PC-9 (cell line): ENCODE data around the gene FGD2. TPM values are rescaled to one million over a fixed set of nuclear protein-coding genes. Genes with fewer than 3 reads are reported as not detected.
A peak's percentile ranks its signal among the peaks of the same experiment; 100 is the strongest.

Source experiments
- BruUV-seq: library from RNA; stranded (reverse); fragments of 400-500 nt; replicated peaks from 2 replicates; lab custom pipeline; 2021; lab: Mats Ljungman, UMichigan
- CTCF ChIA-PET: fragments of 300-600 bp; sonication (Branson Sonifier 250); formaldehyde crosslinking; loops from one replicate; lab custom pipeline; 2022; ENCODE audit warnings: antibody characterized with exemption; lab: Charles Lee
- POLR2A ChIA-PET: fragments of 300-600 bp; sonication (Branson Sonifier 250); formaldehyde crosslinking; loops from one replicate; lab custom pipeline; 2022; ENCODE audit warnings: antibody characterized with exemption; ENCODE audit not compliant: unreplicated experiment; lab: Charles Lee
- DNase-seq, 2 experiments: peaks; one replicate each; pipeline versions ENCODE4 v3.0.0 to v3.0.0-alpha.2; 2015 to 2022; ENCODE audit warnings: mixed read lengths in 1 of 2
- H2AFZ ChIP-seq: fragments of 200-600 bp; sonication (generic); 2 replicates; pipeline ENCODE4 v1.8.1; 2017; ENCODE audit warnings: antibody characterized with exemption
- H3F3A ChIP-seq: fragments of 200-600 bp; sonication (generic); 2 replicates; pipeline ENCODE4 v1.8.1; 2017; ENCODE audit warnings: antibody characterized with exemption, mild to moderate bottlenecking, low read depth; ENCODE audit not compliant: insufficient read depth
- H3K27ac ChIP-seq: fragments of 200-600 bp; sonication (generic); 2 replicates; pipeline ENCODE4 v1.6.1; 2016; ENCODE audit warnings: mixed run types
- H3K27me3 ChIP-seq: fragments of 200-600 bp; sonication (generic); 2 replicates; pipeline ENCODE4 v1.6.1; 2016; ENCODE audit warnings: low read depth, mixed run types; ENCODE audit not compliant: insufficient read depth
- H3K36me3 ChIP-seq: fragments of 200-600 bp; sonication (generic); 2 replicates; pipeline ENCODE4 v1.6.1; 2016; ENCODE audit warnings: low read depth, mixed run types
- H3K4me1 ChIP-seq: fragments of 200-600 bp; sonication (generic); replicated peaks from 2 replicates; pipeline ENCODE4 v1.6.1; 2016; ENCODE audit warnings: mixed run types; ENCODE audit not compliant: insufficient read depth
- H3K4me2 ChIP-seq: fragments of 200-600 bp; sonication (generic); 2 replicates; pipeline ENCODE4 v1.6.1; 2017; ENCODE audit warnings: mixed run types
- H3K4me3 ChIP-seq: fragments of 200-600 bp; sonication (generic); 2 replicates; pipeline ENCODE4 v1.6.1; 2016; ENCODE audit warnings: mixed run types
- H3K79me2 ChIP-seq: fragments of 200-600 bp; sonication (generic); 2 replicates; pipeline ENCODE4 v1.6.1; 2017; ENCODE audit warnings: low read depth, mixed run types
- H3K9me2 ChIP-seq: fragments of 200-600 bp; sonication (generic); 2 replicates; pipeline ENCODE4 v1.8.1; 2017; ENCODE audit warnings: mild to moderate bottlenecking; ENCODE audit not compliant: insufficient read depth
- H3K9me3 ChIP-seq: fragments of 200-600 bp; sonication (generic); 2 replicates; pipeline ENCODE4 v1.8.1; 2016; ENCODE audit warnings: low read depth; ENCODE audit not compliant: insufficient read depth
- H4K20me1 ChIP-seq: fragments of 200-600 bp; sonication (generic); 2 replicates; pipeline ENCODE4 v1.8.1; 2017; ENCODE audit not compliant: insufficient read depth
- EZH2 ChIP-seq: fragments of 200-600 bp; sonication (generic); IDR thresholded peaks from 2 replicates; pipeline ENCODE4 v1.8.0; 2017; ENCODE audit warnings: antibody characterized with exemption, low read depth
- intact Hi-C: fragments of 100-400 bp; cut with micrococcal nuclease; formaldehyde crosslinking; loops from one replicate; pipeline ENCODE4 v1.10.0; 2022; ENCODE audit not compliant: unreplicated experiment
- total RNA-seq: library from RNA; stranded (reverse); gene quantifications from 2 replicates; pipeline ENCODE4 v1.2.3, GENCODE V29; 2021
- TF ChIP-seq, protein P1 (sequence below): fragments of 200-600 bp; sonication (generic); conservative IDR thresholded peaks from 2 replicates; pipeline ENCODE4 v1.6.1; 2017; ENCODE audit warnings: mixed run types, antibody characterized with exemption, mild to moderate bottlenecking, moderate library complexity

The FGD2 gene
- total RNA-seq, 1 experiment from 2014 or later = 0.50 TPM

DNA sequence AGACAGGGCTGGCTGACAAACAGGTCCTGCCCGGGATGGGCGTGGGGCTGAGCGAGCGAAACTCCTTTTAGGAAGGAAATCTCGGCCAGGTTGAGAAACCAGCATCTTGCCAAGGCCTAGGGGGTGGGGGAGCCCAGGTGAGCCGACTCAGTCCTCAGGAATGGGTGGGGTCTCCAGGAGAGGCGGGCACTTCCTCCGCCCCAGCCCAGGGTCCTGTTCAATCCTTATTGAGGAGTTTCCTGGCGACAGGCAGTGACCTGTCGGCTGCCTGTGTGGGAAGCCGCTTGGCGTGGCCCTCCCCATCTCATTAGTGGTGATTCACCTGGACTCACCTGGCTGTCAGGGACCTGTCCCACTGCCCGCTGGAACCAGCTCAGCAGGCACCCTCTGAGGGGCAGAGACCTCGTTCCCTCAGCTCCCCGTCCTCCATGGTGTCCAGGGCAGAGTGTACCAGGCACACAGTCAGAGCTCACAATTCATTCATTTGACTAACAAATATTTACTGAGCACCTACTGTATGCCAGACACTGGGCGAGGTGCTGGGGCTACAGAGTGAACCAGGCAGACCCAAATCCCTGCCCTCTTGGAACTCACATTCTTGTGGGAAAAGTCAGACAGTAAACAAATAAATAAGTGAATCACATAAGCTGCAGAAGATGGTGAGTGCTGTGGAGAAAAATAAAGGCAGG, 51.1 kb downstream of the FGD2 start:
- Histone ChIP-seq H3K4me3 (peak overlapping the region; percentile 48; the same call in 1 of the 2 replicates), H3K4me2 (peak overlapping the region; percentile 88)
- intact Hi-C loops = loop anchor here (1.0 kb wide), 7 partner anchors 15 to 116 kb away; no protein-coding TSS in a partner anchor

GRCh38 chr6:37057128-37057471, 51.6 kb downstream of the FGD2 start:
- peaks cover 85% of the 10 kb centered on the region for H3K4me1 ChIP-seq

More for the DNA sequence above, 51.1 kb downstream of the FGD2 start:
- Histone ChIP-seq H3K9me3 (no peaks in the 10 kb centered on the region), H3K79me2 (0 out of 2 replicates have a peak, but pooled peaks cover 6% of the 10 kb centered on the region), H3K27me3 (no peaks in the 10 kb centered on the region), H3F3A (peaks cover 64% of the 10 kb centered on the region), H4K20me1 (no peaks in the 10 kb centered on the region), H2AFZ (no peak overlapping the region), H3K4me1 (peaks cover 87% of the 10 kb centered on the region), H3K27ac (peak overlapping the region; percentile 100), H3K9me2 (no peaks in the 10 kb centered on the region), H3K36me3 (no peaks in the 10 kb centered on the region)
- TSS peak; percentile 24 for BruUV-seq
- CTCF ChIA-PET = interaction anchor here (0.7 to 2.2 kb wide), 6 partner anchors 21 to 291 kb away, joined by 3 to 5 read pairs (median 3); no protein-coding TSS in a partner anchor
- POLR2A ChIA-PET = interaction anchor here (0.5 to 2.7 kb wide), 9 partner anchors 27 to 574 kb away, joined by 3 to 20 read pairs (median 5); partner anchors contain the start of gene PIM1
- peak; percentile 97 for DNase-seq
- TF ChIP-seq, protein P1, sequence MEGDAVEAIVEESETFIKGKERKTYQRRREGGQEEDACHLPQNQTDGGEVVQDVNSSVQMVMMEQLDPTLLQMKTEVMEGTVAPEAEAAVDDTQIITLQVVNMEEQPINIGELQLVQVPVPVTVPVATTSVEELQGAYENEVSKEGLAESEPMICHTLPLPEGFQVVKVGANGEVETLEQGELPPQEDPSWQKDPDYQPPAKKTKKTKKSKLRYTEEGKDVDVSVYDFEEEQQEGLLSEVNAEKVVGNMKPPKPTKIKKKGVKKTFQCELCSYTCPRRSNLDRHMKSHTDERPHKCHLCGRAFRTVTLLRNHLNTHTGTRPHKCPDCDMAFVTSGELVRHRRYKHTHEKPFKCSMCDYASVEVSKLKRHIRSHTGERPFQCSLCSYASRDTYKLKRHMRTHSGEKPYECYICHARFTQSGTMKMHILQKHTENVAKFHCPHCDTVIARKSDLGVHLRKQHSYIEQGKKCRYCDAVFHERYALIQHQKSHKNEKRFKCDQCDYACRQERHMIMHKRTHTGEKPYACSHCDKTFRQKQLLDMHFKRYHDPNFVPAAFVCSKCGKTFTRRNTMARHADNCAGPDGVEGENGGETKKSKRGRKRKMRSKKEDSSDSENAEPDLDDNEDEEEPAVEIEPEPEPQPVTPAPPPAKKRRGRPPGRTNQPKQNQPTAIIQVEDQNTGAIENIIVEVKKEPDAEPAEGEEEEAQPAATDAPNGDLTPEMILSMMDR = no peak
- TF ChIP-seq EZH2 = no peak

GRCh38 chr6:37057678-37058077, 52.2 kb downstream of the FGD2 start:
- Histone ChIP-seq H3K27me3 (no peaks in the 10 kb centered on the region), H4K20me1 (no peaks in the 10 kb centered on the region), H3K27ac (peak overlapping the region; percentile 100), H3F3A (peaks cover 65% of the 10 kb centered on the region), H3K9me3 (no peaks in the 10 kb centered on the region), H3K4me3 (no peak overlapping the region), H3K79me2 (0 out of 2 replicates have a peak, but pooled peaks cover 6% of the 10 kb centered on the region), H3K9me2 (no peaks in the 10 kb centered on the region), H2AFZ (no peak overlapping the region), H3K4me1 (peaks cover 83% of the 10 kb centered on the region), H3K36me3 (no peaks in the 10 kb centered on the region), H3K4me2 (peak overlapping the region; percentile 88)
- no peak for TF ChIP-seq EZH2
- intact Hi-C loops = no loop called here
- ChIA-PET CTCF (interaction anchor here (0.8 kb wide), 1 partner anchor 22 kb away, joined by 3 read pairs; no protein-coding TSS in a partner anchor), POLR2A (interaction anchor here (2.7 kb wide), 1 partner anchor 45 kb away, joined by 14 read pairs; no protein-coding TSS in a partner anchor)
- no peak for DNase-seq
- BruUV-seq = no TSS peak

More at GRCh38 chr6:37057128-37057471, 51.6 kb downstream of the FGD2 start:
- CTCF ChIA-PET = interaction anchor here (0.8 to 2.2 kb wide), 5 partner anchors 22 to 291 kb away, joined by 3 to 5 read pairs (median 3); no protein-coding TSS in a partner anchor
- no peaks in the 10 kb centered on the region for H3K36me3 ChIP-seq
- H3K79me2 ChIP-seq = 0 out of 2 replicates have a peak, but pooled peaks cover 6% of the 10 kb centered on the region
- H2AFZ ChIP-seq = no peak overlapping the region
- no peaks in the 10 kb centered on the region for H4K20me1 ChIP-seq
- H3K9me2 ChIP-seq = no peaks in the 10 kb centered on the region
- H3F3A ChIP-seq = peaks cover 65% of the 10 kb centered on the region
- H3K4me2 ChIP-seq = peak overlapping the region; percentile 88
- no peaks in the 10 kb centered on the region for H3K27me3 ChIP-seq
- DNase-seq = no peak
- H3K4me3 ChIP-seq = no peak overlapping the region; the same call in 1 of the 2 replicates
- no TSS peak for BruUV-seq
- TF ChIP-seq, protein P1 = no peak
- no peak for TF ChIP-seq EZH2
- intact Hi-C loops = no loop called here
- H3K27ac ChIP-seq = peak overlapping the region; percentile 100
- POLR2A ChIA-PET = interaction anchor here (0.6 to 2.7 kb wide), 5 partner anchors 45 to 113 kb away, joined by 3 to 14 read pairs (median 5); partner anchors contain the start of gene PIM1
- H3K9me3 ChIP-seq = no peaks in the 10 kb centered on the region
